GM18502 (cell line): ENCODE measurements around the gene RAB6A.
"Not testable (repeated sequence)": the region's sequence is repeated elsewhere in the genome, so short reads cannot be mapped to it uniquely, and the experiment has no call there.

ENCODE experiments used
- ATAC-seq: cut with Tn5 transposase; IDR thresholded peaks from one replicate; pipeline ENCODE4 v1.9.1; 2021; ENCODE audit warnings: mild to moderate bottlenecking; ENCODE audit not compliant: unreplicated experiment, poor library complexity

Gene RAB6A

GRCh38 chr11:73766763-73767162 lies 5.9 kb upstream of the RAB6A start:
- no peak for ATAC-seq

GRCh38 chr11:73762732-73763131 lies 1.9 kb upstream of the RAB6A start:
- no peak for ATAC-seq

DNA sequence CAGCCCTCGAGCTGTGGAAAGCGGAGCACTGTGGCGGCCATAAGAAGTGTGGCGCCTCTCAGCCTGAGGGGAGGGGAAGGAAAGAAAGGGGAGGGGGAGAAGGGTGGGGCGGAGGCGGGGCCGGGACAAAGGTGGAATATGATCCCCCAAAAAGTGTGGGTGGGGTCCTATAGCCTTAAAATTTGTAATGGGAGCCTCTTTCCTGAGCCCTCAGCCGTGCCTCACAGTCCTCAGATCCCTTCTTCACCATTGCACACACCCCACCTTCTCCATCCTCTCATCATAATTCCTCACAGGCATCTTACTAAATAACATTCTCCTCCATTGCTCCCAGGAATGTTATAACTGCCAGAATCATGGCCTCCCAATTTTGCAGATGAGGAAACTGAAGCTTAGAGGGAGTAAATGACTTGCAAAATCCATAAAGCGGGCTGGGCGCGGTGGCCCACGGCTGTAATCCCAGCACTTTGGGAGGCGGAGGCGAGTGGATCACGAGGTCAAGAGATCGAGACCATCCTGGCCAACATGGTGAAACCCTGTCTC lies 600 bp upstream of the RAB6A start:
- peak; percentile 6 for ATAC-seq

DNA sequence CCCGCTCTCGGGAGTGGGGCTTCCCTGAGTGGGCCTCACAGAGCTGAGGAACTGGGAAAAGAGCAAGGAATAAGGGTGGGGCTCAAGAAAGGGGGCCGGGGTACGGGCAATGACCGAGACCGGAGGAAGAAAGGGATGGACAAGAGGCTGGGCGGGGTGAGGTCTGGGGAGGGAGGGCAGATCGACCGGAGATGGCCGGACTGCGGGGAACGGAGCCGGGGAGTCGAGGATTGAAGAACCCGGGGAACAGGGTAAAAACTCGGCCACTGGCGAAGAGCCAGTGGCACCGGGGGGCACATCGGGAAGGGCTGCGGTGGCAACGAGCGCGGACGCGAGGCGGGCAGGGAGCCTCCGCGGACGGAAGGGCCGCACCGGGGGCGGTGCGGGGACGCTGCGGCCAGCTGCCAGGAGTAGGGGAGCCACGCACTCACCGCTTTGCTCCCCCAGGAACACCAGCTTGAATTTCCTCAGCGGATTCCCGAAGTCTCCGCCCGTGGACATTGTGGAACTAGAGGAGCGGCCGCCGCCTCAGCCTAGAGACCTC lies 667 bp downstream of the RAB6A start:
- no peak for ATAC-seq

GRCh38 chr11:73759610-73760134 lies 1.2 kb downstream of the RAB6A start:
- ATAC-seq, result no peak

DNA sequence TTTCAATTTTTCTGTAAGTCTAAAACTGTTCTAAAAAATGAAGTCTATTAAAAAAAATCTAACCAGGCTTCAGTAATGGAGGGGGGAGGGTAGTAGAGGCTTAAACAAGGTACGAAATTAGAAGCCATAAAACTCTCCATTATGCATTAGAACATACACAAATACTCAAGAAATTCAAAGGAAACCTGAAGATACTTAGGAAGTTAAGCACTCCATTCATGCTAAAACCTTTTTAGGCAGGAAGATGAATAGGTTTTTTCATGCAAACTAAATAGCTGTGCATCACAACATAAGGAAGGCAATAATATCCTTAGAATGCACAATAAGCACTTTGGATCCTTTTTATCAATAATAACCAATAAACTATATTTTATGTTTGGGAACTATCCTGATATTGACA lies 2.4 kb downstream of the RAB6A start:
- ATAC-seq, result no peak

- no peak for ATAC-seq
These were observed 3.3 kb downstream of the RAB6A start for GRCh38 chr11:73757598-73757997.

- ATAC-seq, result no peak
These were observed 5.2 kb downstream of the RAB6A start for GRCh38 chr11:73755670-73756069.

- no peak for ATAC-seq
These were observed 6.9 kb downstream of the RAB6A start for GRCh38 chr11:73753938-73754337.

- no peak for ATAC-seq
These were observed 8.0 kb downstream of the RAB6A start for GRCh38 chr11:73752903-73753302.

- no peak for ATAC-seq
These were observed 8.5 kb downstream of the RAB6A start for GRCh38 chr11:73752216-73752867.

- ATAC-seq, result not testable (repeated sequence)
These were observed 10.0 kb downstream of the RAB6A start for GRCh38 chr11:73750862-73751261.

DNA sequence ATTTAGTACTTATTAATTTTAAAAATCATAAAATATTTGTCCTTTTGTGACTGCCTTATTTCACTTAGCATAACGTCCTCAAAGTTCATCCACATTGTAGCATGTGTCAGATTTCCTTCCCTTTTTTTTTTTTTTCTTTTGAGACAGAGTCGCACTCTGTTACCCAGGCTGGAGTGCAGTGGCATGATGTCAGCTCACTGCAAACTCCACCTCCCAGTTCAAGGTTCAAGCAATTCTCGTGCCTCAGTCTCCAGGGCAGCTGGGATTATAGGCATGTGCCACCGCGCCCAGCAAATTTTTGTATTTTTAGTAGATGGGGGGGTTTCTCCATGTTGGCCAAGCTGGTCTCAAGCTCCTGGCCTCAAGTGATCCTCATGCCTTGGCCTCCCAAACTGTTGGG lies 10.6 kb downstream of the RAB6A start:
- ATAC-seq, result no peak

GRCh38 chr11:73749118-73749517 lies 11.8 kb downstream of the RAB6A start:
- no peak for ATAC-seq

DNA sequence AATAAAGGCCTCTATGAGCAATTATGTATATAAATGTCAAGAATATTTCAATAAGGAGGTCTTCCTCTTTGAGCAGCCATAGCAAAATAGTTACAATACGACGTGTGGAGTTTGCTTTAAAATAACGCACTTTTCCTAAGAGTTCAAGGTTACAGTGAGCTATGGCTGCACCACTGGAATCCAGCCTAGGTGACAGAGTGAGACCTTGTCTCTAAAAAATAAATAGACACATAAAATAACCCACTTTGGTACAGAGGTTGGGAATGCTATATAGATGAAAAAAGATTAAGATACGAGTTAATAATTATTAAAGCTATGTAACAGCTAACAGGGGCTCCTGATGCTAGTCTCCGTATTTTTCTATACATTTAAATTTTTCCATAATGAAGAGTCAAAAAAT lies 12.6 kb downstream of the RAB6A start:
- ATAC-seq, result no peak

GRCh38 chr11:73747762-73748161 lies 13.1 kb downstream of the RAB6A start:
- ATAC-seq, result no peak

DNA sequence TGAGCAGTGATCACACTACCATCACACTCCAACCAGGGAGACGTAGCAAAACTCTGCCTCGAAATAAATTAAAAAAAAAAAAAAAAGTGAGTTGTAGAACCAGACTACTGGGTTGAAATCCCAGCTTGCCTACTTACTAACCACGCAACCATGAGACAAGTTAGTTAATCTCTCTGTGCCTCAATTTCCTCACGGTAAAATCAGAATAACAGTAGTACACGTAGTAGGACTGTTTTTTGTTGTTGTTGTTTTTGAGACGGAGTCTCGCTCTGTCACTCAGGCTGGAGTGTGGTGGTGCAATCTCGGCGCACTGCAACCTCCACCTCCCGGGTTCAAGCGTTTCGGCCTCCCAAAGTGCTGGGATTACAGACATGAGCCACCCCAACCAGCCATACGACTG lies 14.2 kb downstream of the RAB6A start:
- no peak for ATAC-seq

- no peak for ATAC-seq
These were observed 17.8 kb downstream of the RAB6A start for GRCh38 chr11:73743045-73743444.

DNA sequence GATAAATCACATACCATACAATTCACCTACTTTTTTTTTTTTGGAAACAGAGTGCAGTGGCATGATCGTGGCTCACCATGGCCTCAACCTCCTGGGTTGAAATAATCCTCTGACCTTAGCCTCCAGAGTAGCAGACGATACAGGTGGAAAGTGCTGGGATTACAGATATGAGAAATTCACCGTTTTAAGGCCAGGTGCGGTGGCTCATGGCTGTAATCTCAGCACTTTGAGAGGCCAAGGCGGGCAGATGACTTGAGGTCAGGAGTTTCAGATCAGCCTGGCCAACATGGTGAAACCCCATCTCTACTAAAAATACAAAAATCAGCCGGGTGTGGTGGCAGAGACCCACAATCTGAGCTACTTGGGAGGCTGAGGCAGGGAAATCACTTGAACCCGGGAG lies 24.9 kb downstream of the RAB6A start:
- ATAC-seq, result not testable (repeated sequence)

GRCh38 chr11:73734993-73735392 lies 25.9 kb downstream of the RAB6A start:
- no peak for ATAC-seq

- ATAC-seq, result not testable (repeated sequence)
These were observed 26.9 kb downstream of the RAB6A start for GRCh38 chr11:73734011-73734410.

- not testable (repeated sequence) for ATAC-seq
These were observed 27.9 kb downstream of the RAB6A start for GRCh38 chr11:73732936-73733335.
